Measurements from ENCODE around the gene LENG8.

Gene LENG8

GRCh38 chr19:54459282-54460229 lies 10.6 kb downstream of the LENG8 start:
- Histone ChIP-seq H3K4me3 (ENCODE audit: low read length) (no peak overlapping the region), H3K9me3 (replicated peaks; ENCODE audit: low read length) (no peaks in the 10 kb centered on the region), H3K27me3 (ENCODE audit: control insufficient read depth, insufficient read depth, low read length) (no peaks in the 10 kb centered on the region), H3K4me1 (ENCODE audit: control insufficient read depth, insufficient read depth, low read length) (peaks cover 29% of the 10 kb centered on the region), H3K9ac (ENCODE audit: low read depth, low read length) (no peak overlapping the region), H3K4me2 (ENCODE audit: low read length) (no peak overlapping the region), H3K36me3 (ENCODE audit: insufficient read depth, low read length) (peaks cover 69% of the 10 kb centered on the region)

- no peaks in the 10 kb centered on the region for H3K9me3 ChIP-seq (replicated peaks; ENCODE audit: low read length)
- H3K4me1 ChIP-seq (ENCODE audit: control insufficient read depth, insufficient read depth, low read length): peaks cover 34% of the 10 kb centered on the region
- no peaks in the 10 kb centered on the region for H3K27me3 ChIP-seq (ENCODE audit: control insufficient read depth, insufficient read depth, low read length)
- no peak overlapping the region for H3K4me2 ChIP-seq (ENCODE audit: low read length)
- peaks cover 61% of the 10 kb centered on the region for H3K36me3 ChIP-seq (ENCODE audit: insufficient read depth, low read length)
- no peak overlapping the region for H3K9ac ChIP-seq (ENCODE audit: low read depth, low read length)
- H3K4me3 ChIP-seq (ENCODE audit: low read length): no peak overlapping the region
These were observed 11.4 kb downstream of the LENG8 start for GRCh38 chr19:54460230-54461005.

- Histone ChIP-seq H3K27me3 (ENCODE audit: control insufficient read depth, insufficient read depth, low read length) (no peaks in the 10 kb centered on the region), H3K4me2 (ENCODE audit: low read length) (no peak overlapping the region), H3K4me1 (ENCODE audit: control insufficient read depth, insufficient read depth, low read length) (peaks cover 34% of the 10 kb centered on the region), H3K9me3 (replicated peaks; ENCODE audit: low read length) (no peaks in the 10 kb centered on the region), H3K36me3 (ENCODE audit: insufficient read depth, low read length) (peaks cover 53% of the 10 kb centered on the region), H3K9ac (ENCODE audit: low read depth, low read length) (no peak overlapping the region), H3K4me3 (ENCODE audit: low read length) (no peak overlapping the region)
These were observed 12.2 kb downstream of the LENG8 start for GRCh38 chr19:54461210-54461609.

- Histone ChIP-seq H3K4me1 (ENCODE audit: control insufficient read depth, insufficient read depth, low read length) (peaks cover 34% of the 10 kb centered on the region), H3K4me3 (ENCODE audit: low read length) (no peak overlapping the region), H3K27me3 (ENCODE audit: control insufficient read depth, insufficient read depth, low read length) (no peaks in the 10 kb centered on the region), H3K9me3 (replicated peaks; ENCODE audit: low read length) (no peaks in the 10 kb centered on the region), H3K9ac (ENCODE audit: low read depth, low read length) (no peak overlapping the region), H3K36me3 (ENCODE audit: insufficient read depth, low read length) (peaks cover 49% of the 10 kb centered on the region), H3K4me2 (ENCODE audit: low read length) (peak overlapping the region; percentile 99)
These were observed 12.6 kb downstream of the LENG8 start for GRCh38 chr19:54461613-54462012.

- Histone ChIP-seq H3K4me3 (ENCODE audit: low read length) (peak overlapping the region; percentile 84), H3K27me3 (ENCODE audit: control insufficient read depth, insufficient read depth, low read length) (no peaks in the 10 kb centered on the region), H3K36me3 (ENCODE audit: insufficient read depth, low read length) (peaks cover 43% of the 10 kb centered on the region), H3K9me3 (replicated peaks; ENCODE audit: low read length) (no peaks in the 10 kb centered on the region), H3K9ac (ENCODE audit: low read depth, low read length) (peak overlapping the region; percentile 93), H3K4me2 (ENCODE audit: low read length) (peak overlapping the region; percentile 99), H3K4me1 (ENCODE audit: control insufficient read depth, insufficient read depth, low read length) (peaks cover 34% of the 10 kb centered on the region)
These were observed 13.2 kb downstream of the LENG8 start for GRCh38 chr19:54462047-54462654.

GRCh38 chr19:54462655-54463530 lies 13.9 kb downstream of the LENG8 start:
- H3K36me3 ChIP-seq (ENCODE audit: insufficient read depth, low read length): peaks cover 36% of the 10 kb centered on the region
- H3K4me2 ChIP-seq (ENCODE audit: low read length): peak overlapping the region; percentile 99
- H3K4me3 ChIP-seq (ENCODE audit: low read length): peak overlapping the region; percentile 84
- H3K4me1 ChIP-seq (ENCODE audit: control insufficient read depth, insufficient read depth, low read length): peaks cover 34% of the 10 kb centered on the region
- no peaks in the 10 kb centered on the region for H3K9me3 ChIP-seq (replicated peaks; ENCODE audit: low read length)
- peak overlapping the region; percentile 93 for H3K9ac ChIP-seq (ENCODE audit: low read depth, low read length)
- no peaks in the 10 kb centered on the region for H3K27me3 ChIP-seq (ENCODE audit: control insufficient read depth, insufficient read depth, low read length)

GRCh38 chr19:54463531-54464043 lies 14.6 kb downstream of the LENG8 start, which contains the start of gene LENG9:
TSS of gene LENG9 (minus strand) at chr19:54463778. CDS start at chr19:54463526, 252 bp downstream.
- H3K9ac ChIP-seq (ENCODE audit: low read depth, low read length): peak within 1 kb of the TSS; percentile 93
- no peaks in the 10 kb centered on the region for H3K27me3 ChIP-seq (ENCODE audit: control insufficient read depth, insufficient read depth, low read length)
- no peaks in the 10 kb centered on the region for H3K9me3 ChIP-seq (replicated peaks; ENCODE audit: low read length)
- H3K36me3 ChIP-seq (ENCODE audit: insufficient read depth, low read length): peaks cover 29% of the 10 kb centered on the region
- H3K4me1 ChIP-seq (ENCODE audit: control insufficient read depth, insufficient read depth, low read length): peaks cover 34% of the 10 kb centered on the region
- peak within 1 kb of the TSS; percentile 84 for H3K4me3 ChIP-seq (ENCODE audit: low read length)
- H3K4me2 ChIP-seq (ENCODE audit: low read length): peak within 1 kb of the TSS; percentile 99

- H3K36me3 ChIP-seq (ENCODE audit: insufficient read depth, low read length): peaks cover 24% of the 10 kb centered on the region
- no peaks in the 10 kb centered on the region for H3K9me3 ChIP-seq (replicated peaks; ENCODE audit: low read length)
- H3K4me2 ChIP-seq (ENCODE audit: low read length): peak overlapping the region; percentile 99
- H3K27me3 ChIP-seq (ENCODE audit: control insufficient read depth, insufficient read depth, low read length): no peaks in the 10 kb centered on the region
- H3K9ac ChIP-seq (ENCODE audit: low read depth, low read length): peak overlapping the region; percentile 74
- H3K4me3 ChIP-seq (ENCODE audit: low read length): peak overlapping the region; percentile 84
- H3K4me1 ChIP-seq (ENCODE audit: control insufficient read depth, insufficient read depth, low read length): peaks cover 34% of the 10 kb centered on the region
These were observed 15.1 kb downstream of the LENG8 start for GRCh38 chr19:54464044-54464629.

GRCh38 chr19:54464630-54465425 lies 15.8 kb downstream of the LENG8 start:
- peaks cover 21% of the 10 kb centered on the region for H3K36me3 ChIP-seq (ENCODE audit: insufficient read depth, low read length)
- peak overlapping the region; percentile 99 for H3K4me2 ChIP-seq (ENCODE audit: low read length)
- H3K4me1 ChIP-seq (ENCODE audit: control insufficient read depth, insufficient read depth, low read length): peaks cover 34% of the 10 kb centered on the region
- peak overlapping the region; percentile 84 for H3K4me3 ChIP-seq (ENCODE audit: low read length)
- peak overlapping the region; percentile 74 for H3K9ac ChIP-seq (ENCODE audit: low read depth, low read length)
- peaks cover 4% of the 10 kb centered on the region for H3K27me3 ChIP-seq (ENCODE audit: control insufficient read depth, insufficient read depth, low read length)
- no peaks in the 10 kb centered on the region for H3K9me3 ChIP-seq (replicated peaks; ENCODE audit: low read length)

Measured in skeletal muscle satellite cell (primary cell).